HG02642 (cell line): ENCODE measurements around the gene TMCO4.

Experiments
- ATAC-seq: cut with Tn5 transposase; IDR thresholded peaks from one replicate; pipeline ENCODE4 v1.9.1; 2021; ENCODE audit warnings: mild to moderate bottlenecking; ENCODE audit not compliant: unreplicated experiment, poor library complexity

TMCO4 gene

GRCh38 chr1:19752083-19752696 is 47.5 kb downstream of the TMCO4 start:
- no peak for ATAC-seq

DNA sequence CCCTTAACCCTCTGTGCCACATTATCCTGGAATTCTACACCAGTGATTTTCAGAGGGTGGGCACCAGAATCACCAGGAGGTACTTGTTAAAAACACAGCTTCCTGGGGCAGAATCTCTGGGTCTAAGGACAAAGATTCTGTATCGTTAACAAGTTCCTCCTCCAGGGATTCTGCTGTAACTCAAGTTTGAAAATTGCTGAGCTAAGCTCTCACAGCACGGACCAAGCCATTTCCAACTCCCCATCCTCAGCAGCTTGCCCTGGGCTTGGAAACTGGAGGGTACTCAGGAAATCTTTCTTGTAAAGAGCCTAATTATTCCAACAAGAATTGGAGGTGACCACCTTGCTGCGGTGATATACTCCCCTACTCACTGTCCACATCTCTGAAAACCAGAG is 48.8 kb downstream of the TMCO4 start:
- ATAC-seq: no peak

GRCh38 chr1:19750101-19750881 is 49.4 kb downstream of the TMCO4 start:
- no peak for ATAC-seq

DNA sequence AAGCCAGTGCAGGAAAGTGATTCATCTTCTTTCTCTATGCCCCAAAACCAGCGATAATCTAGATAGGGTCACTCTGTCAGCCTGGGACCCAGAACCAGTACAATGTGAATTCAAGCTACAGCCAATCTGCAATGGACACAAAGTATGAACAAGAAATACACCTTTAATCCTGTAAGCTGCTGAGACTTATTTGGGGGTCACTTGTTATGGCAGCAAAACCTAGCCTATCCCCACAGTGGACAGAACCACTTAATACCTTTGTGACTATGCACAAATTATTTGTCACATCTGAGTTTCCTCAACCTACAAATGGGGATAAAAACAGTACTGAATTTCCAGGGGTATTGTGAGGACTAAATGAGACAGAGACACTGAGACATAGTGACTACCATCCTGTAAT is 50.0 kb downstream of the TMCO4 start:
- ATAC-seq: no peak

DNA sequence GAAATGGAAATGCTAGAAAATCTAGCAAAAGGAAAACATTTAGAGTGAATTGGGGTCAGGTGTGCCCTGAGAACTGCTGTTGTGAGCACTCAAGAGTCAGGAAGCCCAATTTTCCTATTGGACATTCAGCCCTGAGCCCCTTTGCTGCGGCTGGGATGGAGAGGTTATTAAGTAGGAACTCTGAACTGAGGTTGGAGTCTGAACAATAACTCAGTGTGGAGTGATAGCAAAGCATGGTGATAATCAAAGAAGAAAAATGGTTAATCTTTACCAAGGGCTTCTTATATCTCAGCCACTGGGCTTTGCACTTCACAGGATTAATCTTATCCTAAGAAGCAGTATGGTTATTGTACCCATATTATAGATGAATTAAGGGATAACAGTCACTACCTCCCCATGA is 52.0 kb downstream of the TMCO4 start:
- no peak for ATAC-seq

DNA sequence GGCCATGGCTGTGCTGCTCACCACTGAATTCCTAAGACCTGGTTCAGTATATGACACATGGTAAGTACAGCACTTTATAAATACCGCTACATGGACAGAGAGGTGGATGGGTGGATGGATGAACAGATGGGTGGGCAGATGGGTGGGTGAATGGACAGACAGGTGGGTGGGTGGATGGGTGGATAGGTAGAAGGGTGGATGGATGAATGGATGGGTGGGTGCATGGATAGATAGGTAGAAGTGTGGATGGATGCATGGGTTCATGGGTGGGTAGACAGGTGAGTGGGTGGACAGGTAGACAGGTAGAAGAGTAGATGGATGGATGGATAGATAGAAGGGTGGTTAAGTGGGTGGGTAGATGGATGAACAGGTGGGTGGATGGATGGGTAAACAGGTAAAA is 54.8 kb downstream of the TMCO4 start:
- ATAC-seq: no peak

DNA sequence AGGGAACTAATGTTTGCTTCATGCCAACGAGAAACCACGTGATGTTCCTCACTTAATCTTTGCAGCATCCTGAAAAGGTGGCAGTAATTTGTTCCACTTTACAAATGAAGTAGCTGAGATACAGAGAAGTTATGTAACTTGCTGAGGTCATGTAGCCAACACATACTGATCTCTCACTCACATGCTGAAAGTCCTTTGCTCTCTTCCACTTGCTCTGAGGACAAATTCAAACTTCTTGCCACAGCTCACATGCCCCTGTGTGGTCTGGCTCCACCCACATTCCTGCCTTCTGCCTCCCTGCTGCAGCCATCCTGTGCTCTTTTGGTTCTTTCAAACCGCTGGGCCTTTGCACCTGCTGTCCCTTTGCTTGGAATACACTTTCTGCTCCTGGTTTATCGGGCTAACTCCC is 55.4 kb downstream of the TMCO4 start:
- ATAC-seq: no peak

- no peak for ATAC-seq
These were observed 55.9 kb downstream of the TMCO4 start for GRCh38 chr1:19743793-19744192.

DNA sequence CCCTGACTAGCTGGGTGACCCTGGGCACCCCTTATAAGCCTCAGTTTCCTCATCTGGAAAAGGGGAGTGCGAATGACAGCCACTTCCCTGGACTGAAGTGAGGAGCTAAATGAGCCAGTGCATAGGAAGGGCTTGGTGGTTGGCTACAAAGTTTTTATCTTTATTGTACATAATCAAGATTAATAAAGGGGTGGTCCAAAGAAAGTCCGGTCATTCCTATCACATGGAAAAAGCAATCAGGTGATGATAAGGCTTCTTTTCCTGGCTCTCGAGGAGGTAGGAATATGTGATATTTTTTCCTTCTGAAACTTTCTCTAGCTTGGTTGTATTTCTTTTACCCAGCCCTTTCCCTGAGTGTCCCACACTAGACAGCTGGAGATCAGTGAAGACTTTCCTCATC is 56.5 kb downstream of the TMCO4 start:
- ATAC-seq: no peak

DNA sequence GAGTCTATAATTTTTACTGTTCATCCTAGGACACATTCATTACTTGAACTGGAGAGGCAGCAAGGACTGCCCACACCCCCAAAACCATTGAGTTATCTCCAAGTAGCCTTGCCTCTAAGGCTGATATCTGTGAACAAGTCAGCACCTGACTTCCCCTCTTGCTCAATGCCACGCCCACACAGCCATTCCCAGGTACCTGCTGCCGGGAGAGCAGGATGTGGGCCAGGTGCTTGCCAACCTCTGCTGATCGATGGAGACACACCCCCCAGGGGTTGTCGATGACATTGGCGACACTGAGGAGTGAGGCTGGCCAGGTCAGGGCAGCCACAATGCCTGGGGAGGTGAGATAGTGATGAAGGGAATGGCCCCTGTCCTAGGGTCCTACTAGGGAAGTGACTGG is 60.1 kb downstream of the TMCO4 start:
- no peak for ATAC-seq

- ATAC-seq: no peak
These were observed 61.0 kb downstream of the TMCO4 start for GRCh38 chr1:19738669-19739068.

DNA sequence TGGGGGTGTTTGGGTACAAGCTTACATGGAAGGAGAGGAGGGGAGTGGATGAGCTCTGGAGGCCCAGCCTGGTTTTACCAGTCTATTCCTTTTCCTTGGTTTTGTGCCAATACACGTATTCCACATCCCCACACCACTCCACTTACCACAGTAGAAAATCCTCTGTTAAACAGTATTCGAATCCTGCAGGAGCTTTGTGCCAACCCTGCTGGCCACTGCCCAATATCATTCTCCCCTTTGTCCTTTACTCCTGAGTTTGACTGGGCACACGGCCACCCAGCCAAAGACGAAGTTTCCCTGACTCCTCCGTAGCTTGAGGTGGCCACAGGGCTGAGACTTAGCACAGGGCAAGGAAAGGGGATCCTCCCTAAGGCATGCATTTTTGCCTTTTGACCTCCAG is 61.6 kb downstream of the TMCO4 start:
- ATAC-seq: no peak

DNA sequence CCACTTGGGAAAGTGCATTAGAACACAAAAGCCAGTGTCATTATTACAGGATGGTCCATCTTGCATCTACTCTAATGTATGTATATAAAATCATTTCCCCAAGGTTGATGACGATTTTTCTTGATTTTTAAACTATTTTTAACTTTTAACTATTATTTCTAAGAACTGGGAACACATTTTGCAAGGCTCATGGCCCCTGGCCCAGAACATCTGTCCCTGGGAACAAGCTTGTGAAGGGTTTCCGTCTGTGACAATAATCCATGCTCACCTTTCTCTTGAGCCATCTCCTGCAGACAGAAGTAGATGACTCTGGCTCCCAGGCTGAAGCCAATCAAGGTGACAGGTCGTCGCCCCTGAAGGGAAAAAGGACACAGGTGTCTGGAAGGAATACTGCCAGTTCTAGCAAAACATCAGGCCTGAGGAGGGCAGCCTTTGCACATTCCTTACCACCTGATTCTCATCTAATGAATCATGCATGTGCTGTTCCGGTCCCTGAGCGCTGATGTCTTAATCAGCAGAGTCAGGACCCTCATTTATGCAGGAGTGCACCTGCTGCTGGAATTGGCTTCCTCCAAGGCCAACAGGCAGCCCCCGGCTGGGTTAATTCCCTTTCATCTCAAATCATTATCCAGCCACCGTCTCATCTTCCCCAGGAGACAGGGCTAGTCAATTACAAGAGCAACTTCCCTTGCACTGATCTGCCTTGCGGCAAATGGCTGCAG is 62.5 kb downstream of the TMCO4 start:
- ATAC-seq: no peak

GRCh38 chr1:19735440-19736127 is 64.1 kb downstream of the TMCO4 start:
- no peak for ATAC-seq

GRCh38 chr1:19734472-19734999 is 65.2 kb downstream of the TMCO4 start:
- no peak for ATAC-seq

DNA sequence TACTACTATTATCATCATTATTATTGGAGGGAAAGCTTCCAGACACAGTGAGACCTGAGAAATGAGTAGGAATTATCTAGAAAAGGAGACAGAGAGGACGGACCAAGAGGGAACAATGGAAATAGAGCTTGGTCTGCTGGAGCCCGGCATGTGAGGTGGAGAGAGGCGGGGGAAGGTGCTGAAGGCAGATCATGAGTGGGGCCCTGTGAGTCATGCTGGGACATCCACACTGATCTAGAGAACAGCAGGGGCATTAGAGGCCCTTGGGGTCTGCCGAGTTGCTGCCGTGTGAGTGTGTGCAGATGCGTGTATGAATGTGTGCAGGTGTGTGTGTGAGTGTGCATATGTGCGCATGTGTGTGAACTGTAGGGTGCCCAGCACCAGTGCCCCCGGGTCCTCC is 65.7 kb downstream of the TMCO4 start:
- no peak for ATAC-seq

DNA sequence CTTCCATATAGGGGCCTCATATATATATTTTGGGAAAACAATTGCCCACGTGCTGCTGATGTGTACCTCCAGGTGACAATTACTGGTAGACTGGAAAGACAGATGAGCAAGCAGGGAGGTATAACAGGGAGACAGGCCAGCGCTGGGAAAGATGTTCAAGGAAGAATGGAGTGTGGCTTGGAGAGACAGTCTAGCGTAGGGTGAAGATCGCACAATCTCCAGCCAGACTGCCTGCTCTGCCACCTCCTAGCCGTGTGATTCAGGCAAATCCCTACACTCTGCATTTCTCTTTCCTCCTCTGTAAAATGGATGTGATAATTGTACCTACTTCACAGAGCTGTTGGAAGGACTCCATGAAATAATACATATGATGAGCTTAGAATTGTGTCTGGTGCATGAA is 66.1 kb downstream of the TMCO4 start:
- no peak for ATAC-seq

GRCh38 chr1:19731311-19731821 is 68.3 kb downstream of the TMCO4 start:
- ATAC-seq: no peak

- no peak for ATAC-seq
These were observed 68.9 kb downstream of the TMCO4 start for GRCh38 chr1:19730793-19731192.

GRCh38 chr1:19730232-19730631 is 69.5 kb downstream of the TMCO4 start:
- ATAC-seq: no peak
